Endothelial cell of umbilical vein (primary cell): ENCODE results near the gene RNF130. TPM values are rescaled to one million over a fixed set of nuclear protein-coding genes. Genes with fewer than 3 reads are reported as not detected.

Source experiments
- BruUV-seq: library from RNA; stranded (reverse); fragments of 400-500 nt; replicated peaks from 2 replicates; lab custom pipeline; 2021; lab: Mats Ljungman, UMichigan
- CTCF ChIA-PET: fragments of 300-600, 350-600 bp; sonication (Branson Sonifier 250); formaldehyde crosslinking; loops from one replicate; lab custom pipeline; 2021; ENCODE audit warnings: antibody characterized with exemption, inconsistent platforms; lab: Charles Lee
- POLR2A ChIA-PET: fragments of 300-600, 350-600 bp; sonication (Branson Sonifier 250); formaldehyde crosslinking; loops from one replicate; lab custom pipeline; 2021; ENCODE audit warnings: antibody characterized with exemption, inconsistent platforms; lab: Charles Lee
- DNase-seq: peaks from one replicate; pipeline ENCODE4 v3.0.0-alpha.2; 2011; ENCODE audit warnings: low read depth, low spot score
- FAIRE-seq: peaks from 2 replicates; lab custom pipeline; 2011; peaks lifted over from hg19 to GRCh38; lab: Jason Lieb, UNC
- H2AFZ ChIP-seq: 2 replicates; pipeline ENCODE4 v1.6.0; 2012; ENCODE audit warnings: low read depth, low read length, control low read depth, inconsistent platforms
- H3K27ac ChIP-seq: 2 replicates; pipeline ENCODE4 v1.5.1; 2011; ENCODE audit warnings: low read depth, mild to moderate bottlenecking, control low read depth, low read length, moderate library complexity; ENCODE audit not compliant: insufficient read depth
- H3K27me3 ChIP-seq, 2 experiments: 2 replicates each; pipeline versions ENCODE4 v1.6.0 to v1.6.1; 2011; ENCODE audit warnings: low read length in 2 of 2, mixed read lengths in 1 of 2; ENCODE audit not compliant: control insufficient read depth in 2 of 2, insufficient read depth in 2 of 2
- H3K36me3 ChIP-seq, 2 experiments: 2 replicates in 1 of 2; 3 replicates in 1 of 2; pipeline ENCODE4 v1.5.1; 2011; ENCODE audit warnings: low read length in 2 of 2, mild to moderate bottlenecking in 1 of 2, moderate library complexity in 1 of 2; ENCODE audit not compliant: control insufficient read depth in 2 of 2, insufficient read depth in 2 of 2; ENCODE audit errors: extremely low read depth in 1 of 2
- H3K4me1 ChIP-seq: 3 replicates; pipeline ENCODE4 v1.5.1; 2011; ENCODE audit warnings: mild to moderate bottlenecking, low read length; ENCODE audit not compliant: control insufficient read depth, insufficient read depth; ENCODE audit errors: extremely low read depth
- H3K4me2 ChIP-seq: 2 replicates; pipeline ENCODE4 v1.6.1; 2011; ENCODE audit warnings: low read length, control low read depth, mixed read lengths; ENCODE audit not compliant: insufficient read depth
- H3K4me3 ChIP-seq, 3 experiments: fragments of 200-600 bp in 1 of 3; sonication (generic), shearing (Covaris generic) in 1 of 3; replicated peaks in 1 of 3; 2 replicates each; pipeline ENCODE4 v1.5.1; 2011 to 2016; ENCODE audit warnings: control low read depth in 3 of 3, low read length in 3 of 3, mild to moderate bottlenecking in 2 of 3, inconsistent platforms in 1 of 3, low read depth in 1 of 3, moderate library complexity in 1 of 3; ENCODE audit not compliant: insufficient read depth in 1 of 3
- H3K79me2 ChIP-seq: 2 replicates; pipeline ENCODE4 v1.6.0; 2012; ENCODE audit warnings: low read length, inconsistent platforms; ENCODE audit not compliant: control insufficient read depth, insufficient read depth
- H3K9ac ChIP-seq: replicated peaks from 2 replicates; pipeline ENCODE3; 2011; ENCODE audit warnings: low read length, control low read depth; ENCODE audit not compliant: insufficient read depth; ENCODE audit errors: extremely low read depth
- H3K9me1 ChIP-seq: replicated peaks from 3 replicates; pipeline ENCODE4 v1.6.0; 2011; ENCODE audit warnings: mild to moderate bottlenecking, low read length; ENCODE audit not compliant: control insufficient read depth, insufficient read depth; ENCODE audit errors: extremely low read depth
- H3K9me3 ChIP-seq: replicated peaks from 2 replicates; pipeline ENCODE4 v1.5.1; 2012; ENCODE audit warnings: low read length, inconsistent platforms; ENCODE audit not compliant: control insufficient read depth, insufficient read depth
- H4K20me1 ChIP-seq: replicated peaks from 2 replicates; pipeline ENCODE3; 2011; ENCODE audit warnings: mild to moderate bottlenecking, low read length; ENCODE audit not compliant: control insufficient read depth, insufficient read depth; ENCODE audit errors: extremely low read depth
- CTCF ChIP-seq, 2 donors: IDR thresholded peaks; 1 replicate in 1 of 2; 2 replicates in 1 of 2; pipeline ENCODE4 v1.5.1; 2011; ENCODE audit warnings: low read length in 2 of 2, mild to moderate bottlenecking in 2 of 2, moderate library complexity in 2 of 2, control low read depth in 1 of 2, inconsistent platforms in 1 of 2, low read depth in 1 of 2; ENCODE audit not compliant: insufficient read depth in 1 of 2; ENCODE audit errors: extremely low read depth in 1 of 2
- EZH2 ChIP-seq: IDR thresholded peaks from 2 replicates; pipeline ENCODE4 v1.6.1; 2012; ENCODE audit warnings: borderline replicate concordance, low read depth, mild to moderate bottlenecking, moderate library complexity, low read length, inconsistent platforms; ENCODE audit not compliant: severe bottlenecking
- FOS ChIP-seq: IDR thresholded peaks from 2 replicates; pipeline ENCODE4 v1.6.1; 2011; ENCODE audit warnings: mild to moderate bottlenecking, low read length, moderate library complexity, borderline replicate concordance; ENCODE audit not compliant: insufficient read depth
- GATA2 ChIP-seq: IDR thresholded peaks from 2 replicates; pipeline ENCODE4 v1.7.0; 2011; ENCODE audit warnings: low read depth, mild to moderate bottlenecking, moderate library complexity, mixed read lengths, low read length; ENCODE audit not compliant: insufficient read length, insufficient read depth
- JUN ChIP-seq: IDR thresholded peaks from 2 replicates; pipeline ENCODE4 v1.6.1; 2011; ENCODE audit warnings: borderline replicate concordance, low read depth; ENCODE audit not compliant: insufficient read length, insufficient read depth
- MAX ChIP-seq: IDR thresholded peaks from 2 replicates; pipeline ENCODE4 v1.6.1; 2011; ENCODE audit not compliant: insufficient read depth, insufficient read length
- MYC ChIP-seq: IDR thresholded peaks from one replicate; pipeline ENCODE4 v1.6.1; 2011; ENCODE audit warnings: mild to moderate bottlenecking, low read depth, low read length
- POLR2A ChIP-seq: IDR thresholded peaks from 2 replicates; pipeline ENCODE4 v1.6.1; 2012; ENCODE audit warnings: low read depth, mild to moderate bottlenecking, control low read depth, low read length
- POLR2AphosphoS5 ChIP-seq: IDR thresholded peaks from 2 replicates; pipeline ENCODE4 v1.6.1; 2012; ENCODE audit warnings: low read depth, mild to moderate bottlenecking, control low read depth, low read length, moderate library complexity; ENCODE audit not compliant: insufficient read depth
- dilution Hi-C: fragments of 300-500 bp; cut with MboI; formaldehyde crosslinking; loops from one replicate; pipeline ENCODE4 v1.15.0; 2019; ENCODE audit warnings: low sequenced_read_pairs; ENCODE audit not compliant: extremely low pct_ligation_motif_present
- intact Hi-C: fragments of 100-400 bp; cut with micrococcal nuclease; formaldehyde crosslinking; loops from one replicate; pipeline ENCODE4 v1.10.0; 2022
- polyA plus RNA-seq, 4 experiments: library from polyadenylated mRNA; depleted of rRNA in 3 of 4; stranded (reverse) in 3 of 4; unstranded in 1 of 4; fragments of >200 nt; gene quantifications; 2 replicates each; pipeline versions ENCODE4 v1.2.1 to v1.2.3, GENCODE V29; 2011 to 2012; ENCODE audit warnings: missing spikeins in 1 of 4
- total RNA-seq: library from RNA; stranded (reverse); gene quantifications from 2 replicates; pipeline ENCODE4 v1.2.3, GENCODE V29; 2021

RNF130 gene
- total and polyA plus RNA-seq, 2 donors (not counting 3 experiments of a cell fraction or from before 2014, with no cell fraction given): 43.0 to 43.1 TPM

GRCh38 chr5:179974246-179974945 is 97.2 kb downstream of the RNF130 start:
- ChIA-PET POLR2A (no interaction called here), CTCF (interaction anchor here (0.6 to 1.3 kb wide), 3 partner anchors 28 to 235 kb away, joined by 3 to 8 read pairs (median 3); no protein-coding TSS in a partner anchor)
- intact Hi-C loops (no loop called here), dilution Hi-C loops (no loop called here)
- no peak for FAIRE-seq
- Histone ChIP-seq H3K27ac (no peak overlapping the region), H3K4me2 (no peak overlapping the region), H3K4me3 (no peak overlapping the region), H3K4me1 (no peaks in the 10 kb centered on the region), H3K79me2 (no peaks in the 10 kb centered on the region), H3K36me3 (peaks cover 0 to 5% of the 10 kb centered on the region in 2 experiments), H3K9me3 (no peaks in the 10 kb centered on the region), H2AFZ (no peak overlapping the region), H3K27me3 (no peaks in the 10 kb centered on the region), H3K9ac (no peak overlapping the region), H3K9me1 (no peaks in the 10 kb centered on the region), H4K20me1 (no peaks in the 10 kb centered on the region)
- TF ChIP-seq EZH2: no peak
- TF ChIP-seq CTCF (IDR thresholded peaks at IDR 0.05; ENCODE audit: extremely low read depth in 1 of 2, insufficient read depth in 1 of 2, low read depth in 1 of 2, low read length in 2 of 2): no peak
- no peak for TF ChIP-seq POLR2A
- no peak for TF ChIP-seq GATA2
- no peak for TF ChIP-seq JUN
- TF ChIP-seq MYC: no peak
- no peak for TF ChIP-seq POLR2AphosphoS5
- TF ChIP-seq FOS: no peak
- no peak for TF ChIP-seq MAX
- no TSS peak for BruUV-seq
- no peak for DNase-seq
